Right lobe of liver (tissue), 6 donors: ENCODE results near the gene DECR2. TPM values are rescaled to one million over a fixed set of nuclear protein-coding genes. Genes with fewer than 3 reads are reported as not detected.
"Not testable (repeated sequence)": the region's sequence is repeated elsewhere in the genome, so short reads cannot be mapped to it uniquely, and the experiment has no call there.

Experiments
- ATAC-seq, 4 donors: fragments of 200-7000 bp; cut with Tn5 transposase; one replicate each; pipeline ENCODE4 v1.9.1; 2020; ENCODE audit warnings: mild to moderate bottlenecking in 4 of 4, moderate library complexity in 4 of 4
- DNase-seq, 3 donors: peaks; one replicate each; pipeline ENCODE4 v3.0.0-alpha.2; 2020
- H3K27ac ChIP-seq, 3 donors: fragments of 200-600 bp; one replicate each; pipeline ENCODE4 v1.8.0; 2022
- H3K27me3 ChIP-seq, 2 donors: fragments of 200-600 bp; one replicate each; pipeline ENCODE4 v1.8.0; 2022
- H3K36me3 ChIP-seq, 4 donors: fragments of 200-600 bp; sonication (generic) in 1 of 4; one replicate each; pipeline versions ENCODE4 v1.5.1 to v1.8.0; 2017 to 2022; ENCODE audit warnings: control low read depth in 1 of 4
- H3K4me1 ChIP-seq, 4 donors: fragments of 200-600 bp; sonication (generic) in 1 of 4; one replicate each; pipeline versions ENCODE4 v1.5.1 to v1.8.0; 2017 to 2022; ENCODE audit warnings: control low read depth in 1 of 4
- H3K4me3 ChIP-seq, 3 donors: fragments of 200-600 bp; one replicate each; pipeline ENCODE4 v1.8.0; 2022
- H3K9me3 ChIP-seq, 4 donors: fragments of 200-600 bp; sonication (generic) in 1 of 4; one replicate each; pipeline versions ENCODE4 v1.5.1 to v1.8.0; 2017 to 2022; ENCODE audit warnings: control low read depth in 1 of 4
- CTCF ChIP-seq, 4 donors: fragments of 200-600 bp in 3 of 4; fragments of 450-650 bp in 1 of 4; IDR thresholded peaks; one replicate each; pipeline versions ENCODE4 v1.5.1 to v1.8.0; 2016 to 2022; ENCODE audit warnings: antibody characterized with exemption in 4 of 4, mild to moderate bottlenecking in 2 of 4
- POLR2A ChIP-seq: fragments of 450-650 bp; IDR thresholded peaks from one replicate; pipeline ENCODE4 v1.6.1; 2017; ENCODE audit warnings: antibody characterized with exemption, mild to moderate bottlenecking
- WGBS: methylation state at CpG from one replicate; pipeline ENCODE4 v1.1.6; 2018; ENCODE audit warnings: low coverage, low lambda C conversion rate; ENCODE audit not compliant: insufficient coverage; ENCODE audit errors: missing lambda C conversion rate; 5-methylcytosine and 5-hydroxymethylcytosine counted together
- intact Hi-C, 2 donors: fragments of 100-400 bp; cut with DNase I; formaldehyde crosslinking; loops; one replicate each; pipeline versions ENCODE4 v1.11.2 to v1.14.1; 2022
- total RNA-seq, 6 experiments: library from RNA; depleted of rRNA in 2 of 6; stranded (reverse); fragments of >200 nt in 2 of 6; fragmentation: NEBNext Ultra II Directional in 3 of 6; extraction: Animal tissue kit (Norgen Biotek cat#: 25700) in 3 of 6; gene quantifications; one replicate each; pipeline versions ENCODE4 v1.1.0 to v1.2.4, GENCODE V29; 2016 to 2023
- donor health status: DM: no; HTN: yes; CAD: no.
- donor health status: DM: no; HTN: no; CAD: no.
- donor health status: DM: no; HTN: no; CAD: no.
- donor health status: DM: no; HTN: yes; CAD: no.
- donor health status: DM: no; HTN: yes; CAD: no.

DECR2 gene
- total RNA-seq, 6 experiments from 2014 or later, result 73.6 to 169 (median 97.0) TPM

GRCh38 chr16:411576-412265, 10.0 kb downstream of the DECR2 start:
- ATAC-seq, result no peak
- Histone ChIP-seq H3K27ac (no peak overlapping the region), H3K4me1 (peaks cover 0 to 12% (median 1%) of the 10 kb centered on the region in 4 donors), H3K4me3 (no peak overlapping the region), H3K36me3 (peaks cover 0 to 34% (median 15%) of the 10 kb centered on the region in 4 donors), H3K27me3 (no peaks in the 10 kb centered on the region), H3K9me3 (no peaks in the 10 kb centered on the region)
- no peak for TF ChIP-seq CTCF (IDR thresholded peaks at IDR 0.05)
- no peak for TF ChIP-seq POLR2A
- intact Hi-C loops, result no loop called here
- WGBS, result 100% methylated on average over 1 of the region's 26 CpGs
- DNase-seq, result no peak

- H3K4me3 ChIP-seq, result no peak overlapping the region
- TF ChIP-seq CTCF (IDR thresholded peaks at IDR 0.05), result no peak
- no peak for TF ChIP-seq POLR2A
- peak in 2 of 4 donors; percentile 5 to 21 for ATAC-seq
- H3K9me3 ChIP-seq, result no peaks in the 10 kb centered on the region
- 86% methylated on average over 12 of the region's 21 CpGs for WGBS
- peaks cover 0 to 5% (median 0%) of the 10 kb centered on the region in 4 donors for H3K4me1 ChIP-seq
- peaks cover 0 to 25% (median 11%) of the 10 kb centered on the region in 4 donors for H3K36me3 ChIP-seq
- intact Hi-C loops, result no loop called here
- H3K27ac ChIP-seq, result no peak overlapping the region
- no peak for DNase-seq
- no peaks in the 10 kb centered on the region for H3K27me3 ChIP-seq
These were observed 12.9 kb downstream of the DECR2 start for GRCh38 chr16:414395-415169.

- not testable (repeated sequence) for ATAC-seq
These were observed 13.4 kb downstream of the DECR2 start for GRCh38 chr16:415170-415498.

GRCh38 chr16:422179-422578, 20.5 kb downstream of the DECR2 start:
- H3K27me3 ChIP-seq, intact Hi-C loops, DNase-seq, H3K4me3 ChIP-seq, H3K36me3 ChIP-seq, H3K9me3 ChIP-seq, ATAC-seq, H3K27ac ChIP-seq: not testable (repeated sequence)
- 91% methylated on average over 11 of the region's 13 CpGs for WGBS
- H3K4me1 ChIP-seq, result peaks cover 0 to 15% (median 0%) of the 10 kb centered on the region in 4 donors

More at GRCh38 chr16:415170-415498, 13.4 kb downstream of the DECR2 start:
- H3K4me1 ChIP-seq, intact Hi-C loops, H3K27me3 ChIP-seq, H3K9me3 ChIP-seq, DNase-seq, H3K27ac ChIP-seq, H3K4me3 ChIP-seq: not testable (repeated sequence)
- H3K36me3 ChIP-seq, result peaks cover 0 to 19% (median 8%) of the 10 kb centered on the region in 4 donors
- WGBS, result 97% methylated on average over 3 of the region's 3 CpGs

- peaks cover 0 to 24% (median 0%) of the 10 kb centered on the region in 4 donors for H3K4me1 ChIP-seq
- no peaks in the 10 kb centered on the region for H3K27me3 ChIP-seq
- H3K9me3 ChIP-seq, result no peaks in the 10 kb centered on the region
- H3K27ac ChIP-seq, result peak overlapping the region; percentile 79 to 92 (median 91)
- TF ChIP-seq CTCF (IDR thresholded peaks at IDR 0.05) (no peak), POLR2A (peak; percentile 53)
- WGBS, result 14% methylated on average over 13 of the region's 20 CpGs
- ATAC-seq (peak; percentile 57 to 79 (median 66)), DNase-seq (peak in 2 of 3 donors; percentile 41 to 69)
- intact Hi-C loops, result no loop called here
- H3K4me3 ChIP-seq, result peak overlapping the region; percentile 61 to 75 (median 62)
- no peaks in the 10 kb centered on the region for H3K36me3 ChIP-seq
These were observed 22.4 kb downstream of the DECR2 start for GRCh38 chr16:424033-424622.
